Measurements from ENCODE around the gene HOGA1.

Gene HOGA1

DNA sequence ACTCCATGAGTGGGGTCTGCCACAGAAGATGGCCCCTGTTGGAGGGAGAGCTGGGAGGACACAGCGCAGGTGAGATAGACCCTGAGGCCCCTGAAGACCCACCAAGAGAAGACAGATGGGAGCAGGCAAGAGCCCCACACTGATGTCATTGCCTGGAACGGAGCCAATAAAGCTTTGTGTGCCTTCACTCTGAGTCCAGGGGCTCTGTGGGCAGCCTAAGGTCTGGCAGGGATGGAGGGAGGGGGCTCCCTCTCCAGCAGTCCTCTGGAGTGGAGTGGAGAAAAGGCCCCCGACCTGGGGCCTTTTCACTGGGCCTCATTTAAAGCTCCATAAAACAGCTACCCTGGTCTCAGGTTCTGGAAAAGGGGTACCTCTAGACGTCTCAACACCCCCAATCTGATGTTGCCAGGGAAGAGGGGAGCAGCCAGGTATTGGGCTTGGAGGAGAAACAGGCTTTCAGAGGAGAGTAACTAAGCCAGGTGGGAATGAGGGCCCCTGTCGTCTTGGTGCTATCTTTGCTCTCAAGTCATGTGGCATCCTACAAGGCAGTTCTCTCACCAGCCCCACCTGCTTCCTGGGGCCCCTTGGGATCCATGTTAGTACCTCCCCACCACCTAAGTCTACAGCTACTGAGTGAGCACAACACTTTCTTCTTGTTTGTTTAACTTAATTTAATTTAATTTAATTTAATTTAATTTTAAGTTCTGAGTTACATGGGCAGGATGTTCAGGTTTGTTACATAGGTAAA is 6.7 kb downstream of the HOGA1 start:
- Histone ChIP-seq H3K9me3 (ENCODE audit: insufficient read depth, low read length) (no peaks in the 10 kb centered on the region), H3F3A (ENCODE audit: insufficient read depth) (no peaks in the 10 kb centered on the region), H3K27me3 (ENCODE audit: low read length) (no peaks in the 10 kb centered on the region), H4K20me1 (ENCODE audit: low read depth, low read length) (no peaks in the 10 kb centered on the region), H3K4me3 (ENCODE audit: insufficient read depth, low read length, poor library complexity, severe bottlenecking) (no peak overlapping the region), H3K9me2 (replicated peaks; ENCODE audit: insufficient read depth, low read length) (no peaks in the 10 kb centered on the region), H3K9ac (ENCODE audit: low read length) (no peak overlapping the region), H3K79me2 (ENCODE audit: insufficient read depth, low read length) (no peaks in the 10 kb centered on the region), H2AFZ (ENCODE audit: low read depth, low read length, severe bottlenecking) (no peak overlapping the region), H3K4me2 (ENCODE audit: low read depth, low read length, poor library complexity, severe bottlenecking) (no peak overlapping the region), H3K36me3 (ENCODE audit: low read length) (no peaks in the 10 kb centered on the region), H3K27ac (ENCODE audit: low read depth, low read length) (no peak overlapping the region)
- TF ChIP-seq, protein P1, sequence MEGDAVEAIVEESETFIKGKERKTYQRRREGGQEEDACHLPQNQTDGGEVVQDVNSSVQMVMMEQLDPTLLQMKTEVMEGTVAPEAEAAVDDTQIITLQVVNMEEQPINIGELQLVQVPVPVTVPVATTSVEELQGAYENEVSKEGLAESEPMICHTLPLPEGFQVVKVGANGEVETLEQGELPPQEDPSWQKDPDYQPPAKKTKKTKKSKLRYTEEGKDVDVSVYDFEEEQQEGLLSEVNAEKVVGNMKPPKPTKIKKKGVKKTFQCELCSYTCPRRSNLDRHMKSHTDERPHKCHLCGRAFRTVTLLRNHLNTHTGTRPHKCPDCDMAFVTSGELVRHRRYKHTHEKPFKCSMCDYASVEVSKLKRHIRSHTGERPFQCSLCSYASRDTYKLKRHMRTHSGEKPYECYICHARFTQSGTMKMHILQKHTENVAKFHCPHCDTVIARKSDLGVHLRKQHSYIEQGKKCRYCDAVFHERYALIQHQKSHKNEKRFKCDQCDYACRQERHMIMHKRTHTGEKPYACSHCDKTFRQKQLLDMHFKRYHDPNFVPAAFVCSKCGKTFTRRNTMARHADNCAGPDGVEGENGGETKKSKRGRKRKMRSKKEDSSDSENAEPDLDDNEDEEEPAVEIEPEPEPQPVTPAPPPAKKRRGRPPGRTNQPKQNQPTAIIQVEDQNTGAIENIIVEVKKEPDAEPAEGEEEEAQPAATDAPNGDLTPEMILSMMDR (IDR thresholded peaks at IDR 0.05; ENCODE audit: insufficient read depth, low read length, poor library complexity, severe bottlenecking): no peak

- TF ChIP-seq, protein P1 (IDR thresholded peaks at IDR 0.05; ENCODE audit: insufficient read depth, low read length, poor library complexity, severe bottlenecking): no peak
- no peak for TF ChIP-seq EZH2phosphoT487 (conservative IDR thresholded peaks at IDR 0.05; ENCODE audit: low read length)
- no peaks in the 10 kb centered on the region for H3K9me2 ChIP-seq (replicated peaks; ENCODE audit: insufficient read depth, low read length)
Observed at GRCh38 chr10:97593421-97593820, 9.2 kb downstream of the HOGA1 start.

DNA sequence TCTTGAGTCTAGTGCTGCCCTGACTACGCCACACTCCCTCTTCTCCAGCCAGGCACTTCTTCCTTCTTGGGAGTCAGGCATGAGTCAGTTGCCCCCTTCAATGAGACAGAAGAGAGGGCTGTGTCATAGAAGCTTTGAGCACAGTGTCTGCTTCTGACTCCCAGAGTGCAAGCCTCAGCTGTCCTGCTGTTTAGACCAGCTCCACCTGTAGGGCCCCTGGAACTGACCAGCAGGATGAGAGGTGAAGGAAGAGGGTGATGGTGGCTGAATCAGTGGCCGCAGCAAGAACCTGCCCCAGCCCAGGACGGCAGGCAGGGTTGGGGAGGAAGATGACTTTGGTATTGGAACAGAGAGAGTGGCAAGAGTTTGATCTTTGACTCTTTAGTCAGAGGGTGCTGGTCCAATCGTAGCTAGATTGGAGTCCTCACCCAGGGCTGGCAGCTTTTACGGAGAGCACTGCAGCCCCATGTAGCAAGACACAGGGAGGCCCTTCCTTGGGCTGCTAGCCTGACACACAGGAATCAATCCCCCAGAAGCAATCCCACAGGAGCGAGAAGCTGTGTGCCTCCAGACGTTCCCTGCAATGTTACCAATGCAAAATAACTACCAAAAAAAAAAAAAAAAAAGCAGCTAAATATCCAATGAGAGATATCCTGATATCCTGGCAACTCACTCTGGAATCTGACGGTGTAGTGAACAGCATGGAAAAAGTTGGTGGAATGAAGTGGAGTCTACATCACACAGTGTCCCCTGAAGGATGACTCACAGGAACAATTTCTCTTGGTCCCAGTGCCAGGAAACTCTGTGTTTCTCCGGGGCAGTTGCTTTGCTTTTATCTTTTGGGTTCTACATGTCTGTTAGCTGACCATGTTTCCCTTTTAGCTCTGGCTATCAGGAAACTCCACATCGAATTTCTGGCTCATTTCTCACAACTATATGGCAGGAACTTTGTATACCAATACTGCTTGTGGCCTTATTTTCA is 12.2 kb downstream of the HOGA1 start:
- no peak overlapping the region for H3K4me3 ChIP-seq (ENCODE audit: insufficient read depth, low read length, poor library complexity, severe bottlenecking)
- no peak overlapping the region for H3K9ac ChIP-seq (ENCODE audit: low read length)
- no peak for TF ChIP-seq EZH2phosphoT487 (conservative IDR thresholded peaks at IDR 0.05; ENCODE audit: low read length)
- TF ChIP-seq, protein P1 (IDR thresholded peaks at IDR 0.05; ENCODE audit: insufficient read depth, low read length, poor library complexity, severe bottlenecking): no peak
- H2AFZ ChIP-seq (ENCODE audit: low read depth, low read length, severe bottlenecking): no peak overlapping the region
- no peak overlapping the region for H3K27ac ChIP-seq (ENCODE audit: low read depth, low read length)
- no peaks in the 10 kb centered on the region for H3K79me2 ChIP-seq (ENCODE audit: insufficient read depth, low read length)
- no peaks in the 10 kb centered on the region for H3K9me2 ChIP-seq (replicated peaks; ENCODE audit: insufficient read depth, low read length)
- no peaks in the 10 kb centered on the region for H3K9me3 ChIP-seq (ENCODE audit: insufficient read depth, low read length)
- H3K4me2 ChIP-seq (ENCODE audit: low read depth, low read length, poor library complexity, severe bottlenecking): no peak overlapping the region
- H3K36me3 ChIP-seq (ENCODE audit: low read length): no peaks in the 10 kb centered on the region
- no peaks in the 10 kb centered on the region for H3K27me3 ChIP-seq (ENCODE audit: low read length)
- no peaks in the 10 kb centered on the region for H3F3A ChIP-seq (ENCODE audit: insufficient read depth)
- H4K20me1 ChIP-seq (ENCODE audit: low read depth, low read length): no peaks in the 10 kb centered on the region

More at GRCh38 chr10:97593421-97593820, 9.2 kb downstream of the HOGA1 start:
- Histone ChIP-seq H2AFZ (ENCODE audit: low read depth, low read length, severe bottlenecking) (no peak overlapping the region), H3K9me3 (ENCODE audit: insufficient read depth, low read length) (no peaks in the 10 kb centered on the region), H3K4me2 (ENCODE audit: low read depth, low read length, poor library complexity, severe bottlenecking) (no peak overlapping the region), H4K20me1 (ENCODE audit: low read depth, low read length) (no peaks in the 10 kb centered on the region), H3K27me3 (ENCODE audit: low read length) (no peaks in the 10 kb centered on the region), H3K9ac (ENCODE audit: low read length) (no peak overlapping the region), H3K27ac (ENCODE audit: low read depth, low read length) (no peak overlapping the region), H3K4me3 (ENCODE audit: insufficient read depth, low read length, poor library complexity, severe bottlenecking) (no peak overlapping the region), H3K79me2 (ENCODE audit: insufficient read depth, low read length) (no peaks in the 10 kb centered on the region), H3K36me3 (ENCODE audit: low read length) (no peaks in the 10 kb centered on the region), H3F3A (ENCODE audit: insufficient read depth) (no peaks in the 10 kb centered on the region)

All from SU-DHL-6 (cell line).